ENCODE measurements around the gene BLOC1S6. TPM values are rescaled to one million over a fixed set of nuclear protein-coding genes. Genes with fewer than 3 reads are reported as not detected.

The BLOC1S6 gene
- total and polyA plus RNA-seq, 9 of the 15 experiments (the other 6 are each of a cell fraction or from before 2014, with no cell fraction given): 18.2 to 72.4 (median 38.4) TPM

DNA sequence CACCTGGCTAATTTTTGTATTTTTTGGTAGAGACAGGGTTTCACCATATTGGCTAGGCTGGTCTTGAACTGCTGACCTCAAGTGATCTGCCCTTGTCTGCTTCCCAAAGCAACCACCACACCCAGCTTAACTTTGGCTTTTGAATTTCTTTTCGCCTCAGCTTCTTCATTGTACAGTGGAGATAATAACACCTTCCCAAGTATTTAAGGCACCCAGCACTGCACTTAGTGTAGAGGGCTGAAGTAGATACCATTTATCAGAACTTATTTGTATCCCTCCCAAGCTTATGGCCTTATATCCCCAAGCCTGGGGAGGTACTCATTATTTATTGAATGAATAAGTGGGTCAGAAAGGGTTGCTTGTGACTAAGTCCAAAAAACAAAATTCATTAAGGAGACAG is 50.0 kb downstream of the BLOC1S6 start (continued):
- TF ChIP-seq PRPF4 (IDR thresholded peaks at IDR 0.05; ENCODE audit: insufficient read depth, low read depth, low read length, poor library complexity, severe bottlenecking): no peak
- TF ChIP-seq, protein P1, sequence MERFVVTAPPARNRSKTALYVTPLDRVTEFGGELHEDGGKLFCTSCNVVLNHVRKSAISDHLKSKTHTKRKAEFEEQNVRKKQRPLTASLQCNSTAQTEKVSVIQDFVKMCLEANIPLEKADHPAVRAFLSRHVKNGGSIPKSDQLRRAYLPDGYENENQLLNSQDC (CRISPR knock-in tag; IDR thresholded peaks at IDR 0.05): no peak

DNA sequence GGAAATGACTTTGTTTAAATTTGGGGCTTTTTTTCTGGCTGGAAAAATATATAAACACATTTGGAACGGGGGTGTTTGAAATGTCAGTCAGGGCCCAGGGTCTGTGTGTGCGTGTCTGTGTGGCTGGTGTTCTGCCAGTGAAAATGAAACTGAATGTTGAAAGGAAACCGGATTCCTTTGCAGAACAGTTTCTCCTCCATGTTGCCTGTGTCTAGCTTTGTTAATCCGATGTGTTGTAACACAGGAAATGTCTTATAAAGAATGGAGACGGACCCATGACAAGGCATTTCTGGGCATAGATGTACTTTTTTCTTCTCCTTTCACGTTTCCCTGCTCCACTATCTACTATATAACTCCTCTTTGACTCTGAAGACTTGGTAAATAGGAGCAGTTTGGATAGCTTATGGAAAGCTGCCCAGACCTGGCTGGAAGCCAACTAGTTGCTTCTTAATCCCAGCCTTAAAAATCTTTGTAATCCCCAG is 50.4 kb downstream of the BLOC1S6 start:
- Histone ChIP-seq H3K9me1 (ENCODE audit: control insufficient read depth, insufficient read depth, low read length) (no peaks in the 10 kb centered on the region), H3K27me3 (ENCODE audit: control insufficient read depth in 2 of 2, insufficient read depth in 2 of 2, low read length in 2 of 2) (peaks cover 12 to 21% of the 10 kb centered on the region in 2 experiments; a peak in 4 of 5 replicates), H3K9ac (ENCODE audit: insufficient read depth in 1 of 2, low read depth in 2 of 2, low read length in 2 of 2) (no peak overlapping the region; a peak in 1 of 4 replicates), H3K27ac (ENCODE audit: extremely low read depth, low read depth, low read length) (peak overlapping the region; percentile 43; the same call in 1 of the 3 replicates), H3K4me3 (no peak overlapping the region), H4K20me1 (replicated peaks; ENCODE audit: control insufficient read depth, insufficient read depth, low read length) (no peaks in the 10 kb centered on the region), H3K4me1 (replicated peaks in 1 of 2; ENCODE audit: control insufficient read depth in 2 of 2, insufficient read depth in 2 of 2, low read length in 2 of 2) (peaks cover 4 to 12% of the 10 kb centered on the region in 2 experiments; a peak in 3 of 5 replicates), H3K9me3 (replicated peaks; ENCODE audit: control insufficient read depth, insufficient read depth, low read depth, low read length) (no peaks in the 10 kb centered on the region), H2AFZ (ENCODE audit: low read depth, low read length) (peak overlapping the region; percentile 54), H3K79me2 (ENCODE audit: control insufficient read depth, insufficient read depth, low read length) (no peaks in the 10 kb centered on the region), H3K4me2 (ENCODE audit: insufficient read depth, low read length) (peak overlapping the region; percentile 36; the same call in 1 of the 2 replicates), H3K36me3 (ENCODE audit: control insufficient read depth, insufficient read depth, low read length) (no peaks in the 10 kb centered on the region)
- in situ Hi-C loops (cut with MboI) (no loop called here), intact Hi-C loops (cut with micrococcal nuclease) (no loop called here)
- POLR2A ChIA-PET: no interaction called here
- BruUV-seq (replicated peaks): no TSS peak
- FAIRE-seq: peak; percentile 70
- peak; percentile 55 for ATAC-seq
- peak in 2 of 4 experiments; percentile 10 to 23 for DNase-seq (ENCODE audit: extremely low read depth in 1 of 4, low spot score in 3 of 4)
- CTCF ChIA-PET (ENCODE audit: low intra/inter-chr PET ratio): no interaction called here
- 4% methylated on average over 6 of the region's 6 CpGs for WGBS (ENCODE audit: insufficient coverage, low coverage, missing lambda C conversion rate)
- TF ChIP-seq, protein P2, sequence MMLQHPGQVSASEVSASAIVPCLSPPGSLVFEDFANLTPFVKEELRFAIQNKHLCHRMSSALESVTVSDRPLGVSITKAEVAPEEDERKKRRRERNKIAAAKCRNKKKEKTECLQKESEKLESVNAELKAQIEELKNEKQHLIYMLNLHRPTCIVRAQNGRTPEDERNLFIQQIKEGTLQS (IDR thresholded peaks at IDR 0.05): no peak
- TF ChIP-seq, protein P2 (CRISPR knock-in tag; conservative IDR thresholded peaks at IDR 0.05): no peak
- TF ChIP-seq BMI1 (IDR thresholded peaks at IDR 0.05; ENCODE audit: low read length) (no peak), NFE2L1 (tag; IDR thresholded peaks at IDR 0.05; ENCODE audit: borderline replicate concordance, low read depth) (peak; percentile 66), ELF1 (tag; IDR thresholded peaks at IDR 0.05) (no peak), ZBTB8A (IDR thresholded peaks at IDR 0.05; ENCODE audit: partially characterized antibody) (no peak), MEIS2 (IDR thresholded peaks at IDR 0.05; ENCODE audit: partially characterized antibody) (no peak), EZH2 (IDR thresholded peaks at IDR 0.05; ENCODE audit: borderline replicate concordance, low read depth, low read length) (no peak), KHSRP (IDR thresholded peaks at IDR 0.05) (no peak), ZNF444 (CRISPR knock-in tag; IDR thresholded peaks at IDR 0.05) (no peak), TCFL5 (CRISPR knock-in tag; conservative IDR thresholded peaks at IDR 0.05) (no peak), MED1 (CRISPR knock-in tag; IDR thresholded peaks at IDR 0.05; ENCODE audit: borderline replicate concordance) (no peak), NFIX (CRISPR knock-in tag; IDR thresholded peaks at IDR 0.05; ENCODE audit: low read depth) (peak; percentile 17; the same call in 1 of the 2 replicates), ETV1 (tag; conservative IDR thresholded peaks at IDR 0.05; ENCODE audit: low read depth) (peak; percentile 84), ZNF584 (CRISPR knock-in tag; IDR thresholded peaks at IDR 0.05; ENCODE audit: low read depth) (0 out of 2 replicates have a peak, but pooled peaks have one; percentile 26), FOXK2 (conservative IDR thresholded peaks at IDR 0.05 in 1 of 2, IDR thresholded peaks at IDR 0.05 in 1 of 2; ENCODE audit: low read depth in 2 of 2) (no peak), SNRNP70 (optimal IDR thresholded peaks at IDR 0.05; ENCODE audit: low read depth, low read length) (no peak), HDAC2 (IDR thresholded peaks at IDR 0.05) (no peak), ZBTB1 (CRISPR knock-in tag; IDR thresholded peaks at IDR 0.05; ENCODE audit: borderline replicate concordance, low read depth) (no peak), POLR2H (tag; IDR thresholded peaks at IDR 0.05; ENCODE audit: low read depth) (peak; percentile 44; the same call in 1 of the 2 replicates), ZNF668 (CRISPR knock-in tag; IDR thresholded peaks at IDR 0.05) (no peak)

Measured in K562 (cell line).